ENCODE data around the gene IGFBP5. TPM values are rescaled to one million over a fixed set of nuclear protein-coding genes. Genes with fewer than 3 reads are reported as not detected.

IGFBP5 gene
- polyA plus RNA-seq, 3 donors, result not detected

- no peak overlapping the region for H2AFZ ChIP-seq (ENCODE audit: insufficient read depth, low read depth, low read length, poor library complexity, severe bottlenecking)
- WGBS (ENCODE audit: insufficient coverage), result 0% methylated on average over 1 of the region's 15 CpGs
- H3K27ac ChIP-seq (ENCODE audit: low read depth in 1 of 2, low read length in 2 of 2), result no peak overlapping the region
- H4K20me1 ChIP-seq (ENCODE audit: insufficient read depth, low read length), result no peaks in the 10 kb centered on the region
- no peaks in the 10 kb centered on the region for H3K79me2 ChIP-seq (ENCODE audit: insufficient read depth, low read length)
- Mint-ChIP-seq H3K36me3 (peaks cover 0 to 6% of the 10 kb centered on the region in 2 donors), H3K4me3 (peak overlapping the region; percentile 52 to 70), H3K4me1 (peaks cover 33% of the 10 kb centered on the region), H3K27ac (no peak overlapping the region), H3K27me3 (ENCODE audit: low read depth in 3 of 3) (peaks cover 29 to 83% (median 30%) of the 10 kb centered on the region in 3 donors), H3K9me3 (peaks cover 0 to 20% (median 6%) of the 10 kb centered on the region in 7 donors)
- intact Hi-C loops (cut with micrococcal nuclease), result no loop called here
- peak overlapping the region; percentile 63 for H3K4me2 ChIP-seq (replicated peaks; ENCODE audit: extremely low read depth, low read length, poor library complexity, severe bottlenecking)
- no peak for TF ChIP-seq CTCF (IDR thresholded peaks at IDR 0.05)
- DNase-seq, result no peak
- H3K27me3 ChIP-seq (ENCODE audit: control insufficient read depth in 2 of 2, insufficient read depth in 2 of 2, low read length in 2 of 2), result peaks cover 85 to 96% of the 10 kb centered on the region in 2 donors
- H3K36me3 ChIP-seq (replicated peaks in 1 of 2; ENCODE audit: control insufficient read depth in 1 of 2, insufficient read depth in 2 of 2, low read length in 2 of 2), result no peaks in the 10 kb centered on the region
- H3K9me3 ChIP-seq (replicated peaks in 1 of 2; ENCODE audit: control insufficient read depth in 1 of 2, insufficient read depth in 1 of 2, low read length in 2 of 2), result peaks cover 0 to 20% of the 10 kb centered on the region in 2 donors
- no peak overlapping the region for H3K9ac ChIP-seq (ENCODE audit: insufficient read depth, low read length, poor library complexity, severe bottlenecking)
- H3K4me3 ChIP-seq (replicated peaks in 1 of 3; ENCODE audit: low read depth in 2 of 3, low read length in 3 of 3), result peak overlapping the region in 1 of 3 experiments; percentile 58
- peaks cover 17 to 25% of the 10 kb centered on the region in 2 donors for H3K4me1 ChIP-seq (ENCODE audit: control insufficient read depth in 1 of 2, insufficient read depth in 2 of 2, low read length in 2 of 2)
Observed at GRCh38 chr2:216693414-216694080, 1.8 kb downstream of the IGFBP5 start.

DNA sequence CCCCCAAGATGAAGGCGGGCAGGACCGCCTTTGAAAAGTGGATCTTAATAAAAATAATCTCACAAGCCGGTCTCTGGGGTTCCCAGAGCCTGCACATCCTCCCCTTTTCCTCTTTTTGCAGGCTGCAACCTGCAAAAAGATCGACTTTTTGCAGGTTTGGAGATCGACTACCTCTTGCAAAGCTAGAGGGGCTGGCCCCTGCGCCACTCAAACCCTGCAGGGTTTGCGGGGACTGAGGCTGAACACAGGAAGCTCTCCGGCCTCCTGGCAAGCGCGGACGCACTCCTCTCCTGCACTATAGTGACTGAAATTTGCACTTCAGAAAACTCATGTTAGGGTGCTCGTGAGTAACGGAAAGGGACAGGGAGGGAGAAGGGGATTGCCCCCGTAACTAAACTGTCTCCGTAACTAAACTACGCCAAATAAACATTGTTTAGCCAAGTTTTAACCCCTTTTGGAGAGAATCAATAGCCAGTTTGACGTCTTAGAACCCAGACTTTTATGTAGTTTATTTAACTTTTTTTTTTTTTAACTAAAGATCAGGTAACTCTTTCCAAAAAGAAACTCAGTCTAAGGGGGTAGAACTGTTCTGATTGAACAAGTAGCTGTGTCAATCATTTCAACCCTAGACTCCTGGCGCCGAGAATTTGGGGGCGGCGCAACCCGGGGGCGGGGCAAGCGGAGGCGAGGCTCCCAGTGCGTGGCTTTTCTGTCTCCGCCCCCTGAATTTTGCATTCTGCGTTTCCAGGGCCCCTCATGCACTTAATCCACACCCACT is 2.5 kb downstream of the IGFBP5 start:
- Histone ChIP-seq H2AFZ (ENCODE audit: insufficient read depth, low read depth, low read length, poor library complexity, severe bottlenecking) (no peak overlapping the region), H3K36me3 (replicated peaks in 1 of 2; ENCODE audit: control insufficient read depth in 1 of 2, insufficient read depth in 2 of 2, low read length in 2 of 2) (no peaks in the 10 kb centered on the region), H4K20me1 (ENCODE audit: insufficient read depth, low read length) (no peaks in the 10 kb centered on the region), H3K4me3 (replicated peaks in 1 of 3; ENCODE audit: low read depth in 2 of 3, low read length in 3 of 3) (peak overlapping the region in 1 of 3 experiments; percentile 58), H3K4me2 (replicated peaks; ENCODE audit: extremely low read depth, low read length, poor library complexity, severe bottlenecking) (peak overlapping the region; percentile 63), H3K27ac (ENCODE audit: low read depth in 1 of 2, low read length in 2 of 2) (no peak overlapping the region), H3K79me2 (ENCODE audit: insufficient read depth, low read length) (no peaks in the 10 kb centered on the region), H3K27me3 (ENCODE audit: control insufficient read depth in 2 of 2, insufficient read depth in 2 of 2, low read length in 2 of 2) (peaks cover 80 to 88% of the 10 kb centered on the region in 2 donors), H3K9me3 (replicated peaks in 1 of 2; ENCODE audit: control insufficient read depth in 1 of 2, insufficient read depth in 1 of 2, low read length in 2 of 2) (peaks cover 0 to 20% of the 10 kb centered on the region in 2 donors), H3K9ac (ENCODE audit: insufficient read depth, low read length, poor library complexity, severe bottlenecking) (no peak overlapping the region), H3K4me1 (ENCODE audit: control insufficient read depth in 1 of 2, insufficient read depth in 2 of 2, low read length in 2 of 2) (peaks cover 17 to 25% of the 10 kb centered on the region in 2 donors)
- peaks cover 0 to 6% of the 10 kb centered on the region in 2 donors for H3K36me3 Mint-ChIP-seq
- H3K4me1 Mint-ChIP-seq, result peaks cover 33% of the 10 kb centered on the region
- H3K27ac Mint-ChIP-seq, result no peak overlapping the region
- WGBS (ENCODE audit: insufficient coverage), result 2% methylated on average over 8 of the region's 28 CpGs
- DNase-seq, result no peak
- H3K9me3 Mint-ChIP-seq, result peaks cover 0 to 20% (median 6%) of the 10 kb centered on the region in 7 donors
- H3K27me3 Mint-ChIP-seq (ENCODE audit: low read depth in 3 of 3), result peaks cover 30 to 89% (median 31%) of the 10 kb centered on the region in 3 donors
- intact Hi-C loops (cut with micrococcal nuclease), result no loop called here
- H3K4me3 Mint-ChIP-seq, result peak overlapping the region; percentile 52 to 86
- TF ChIP-seq CTCF (IDR thresholded peaks at IDR 0.05), result no peak

Measured in CD14-positive monocyte (primary cell).